GM23248 (cell line): ENCODE measurements around the gene EIPR1.

ENCODE experiments used
- EZH2 ChIP-seq: fragments of 200-600 bp; sonication (generic); IDR thresholded peaks from 2 replicates; pipeline ENCODE4 v1.6.1; 2018; ENCODE audit warnings: antibody characterized with exemption, mild to moderate bottlenecking; ENCODE audit not compliant: insufficient read depth, poor library complexity, severe bottlenecking
- EZH2phosphoT487 ChIP-seq: fragments of 200-600 bp; sonication (generic); IDR thresholded peaks from 2 replicates; pipeline ENCODE4 v1.6.1; 2018; ENCODE audit warnings: antibody characterized with exemption, moderate library complexity, mild to moderate bottlenecking, low read depth; ENCODE audit not compliant: insufficient read depth

GRCh38 chr2:3319134-3319533 is 58.5 kb downstream of the EIPR1 start:
- no peak for TF ChIP-seq EZH2
- TF ChIP-seq EZH2phosphoT487 = no peak
